Loucy (cell line): ENCODE data around the gene TTLL9.

Experiments used
- EZH2phosphoT487 ChIP-seq: fragments of 200-600 bp; IDR thresholded peaks from 2 replicates; pipeline ENCODE4 v1.6.1; 2018; ENCODE audit warnings: antibody characterized with exemption, mild to moderate bottlenecking, moderate library complexity, borderline replicate concordance
- TF ChIP-seq, protein P1 (sequence below): fragments of 200-600 bp; sonication (generic); conservative IDR thresholded peaks from 2 replicates; pipeline ENCODE4 v1.5.1; 2014; ENCODE audit warnings: mild to moderate bottlenecking, antibody characterized with exemption, low read length

DNA sequence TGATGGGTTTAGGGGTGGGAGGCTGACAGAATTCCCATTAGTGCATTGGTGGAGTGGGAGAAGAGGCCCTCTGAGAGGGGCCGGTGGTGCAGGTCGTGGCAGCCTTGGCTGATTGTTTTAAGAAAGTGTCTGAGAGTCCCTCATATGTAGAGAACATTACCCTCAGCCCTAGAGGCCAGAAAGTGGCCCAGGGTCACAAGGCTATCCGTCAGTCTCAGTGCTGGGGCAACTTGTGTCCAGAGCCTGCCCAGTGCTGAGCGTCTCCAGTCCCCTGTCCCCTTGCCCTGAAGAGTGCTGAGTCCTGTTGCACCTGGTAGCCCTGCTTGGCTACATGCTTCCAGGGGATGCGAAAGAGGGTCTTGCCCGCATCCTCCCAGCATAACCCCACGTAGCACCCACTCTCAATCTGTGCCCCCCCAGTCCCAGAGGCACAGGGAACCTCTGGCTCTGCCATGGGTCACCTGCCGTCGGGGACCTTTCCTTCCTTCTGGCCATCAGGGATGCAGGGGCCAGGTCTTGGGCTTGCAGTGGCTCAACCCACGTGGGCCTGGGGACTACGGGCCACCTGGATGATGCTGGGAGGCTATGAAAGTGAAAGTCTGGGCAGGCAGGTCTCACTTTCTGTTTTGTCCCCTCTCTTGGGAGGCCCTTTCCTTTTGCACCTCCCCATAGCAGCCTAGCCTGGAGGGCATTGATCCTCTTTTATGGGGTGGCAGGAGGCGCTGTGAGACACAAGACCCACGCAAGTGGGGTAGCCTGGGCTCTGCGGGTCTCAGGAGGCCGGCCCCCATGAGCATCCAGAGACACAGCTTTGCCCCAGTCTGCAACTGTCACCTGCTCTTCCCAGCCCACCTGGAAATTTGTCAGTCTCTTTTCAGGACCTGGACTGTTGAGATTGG, 12.3 kb upstream of the TTLL9 start:
- TF ChIP-seq, protein P1, sequence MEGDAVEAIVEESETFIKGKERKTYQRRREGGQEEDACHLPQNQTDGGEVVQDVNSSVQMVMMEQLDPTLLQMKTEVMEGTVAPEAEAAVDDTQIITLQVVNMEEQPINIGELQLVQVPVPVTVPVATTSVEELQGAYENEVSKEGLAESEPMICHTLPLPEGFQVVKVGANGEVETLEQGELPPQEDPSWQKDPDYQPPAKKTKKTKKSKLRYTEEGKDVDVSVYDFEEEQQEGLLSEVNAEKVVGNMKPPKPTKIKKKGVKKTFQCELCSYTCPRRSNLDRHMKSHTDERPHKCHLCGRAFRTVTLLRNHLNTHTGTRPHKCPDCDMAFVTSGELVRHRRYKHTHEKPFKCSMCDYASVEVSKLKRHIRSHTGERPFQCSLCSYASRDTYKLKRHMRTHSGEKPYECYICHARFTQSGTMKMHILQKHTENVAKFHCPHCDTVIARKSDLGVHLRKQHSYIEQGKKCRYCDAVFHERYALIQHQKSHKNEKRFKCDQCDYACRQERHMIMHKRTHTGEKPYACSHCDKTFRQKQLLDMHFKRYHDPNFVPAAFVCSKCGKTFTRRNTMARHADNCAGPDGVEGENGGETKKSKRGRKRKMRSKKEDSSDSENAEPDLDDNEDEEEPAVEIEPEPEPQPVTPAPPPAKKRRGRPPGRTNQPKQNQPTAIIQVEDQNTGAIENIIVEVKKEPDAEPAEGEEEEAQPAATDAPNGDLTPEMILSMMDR: no peak
- no peak for TF ChIP-seq EZH2phosphoT487
